Keratinocyte (primary cell): ENCODE data around the gene TMC5. TPM values are rescaled to one million over a fixed set of nuclear protein-coding genes. Genes with fewer than 3 reads are reported as not detected.

Experiments used
- DNase-seq: peaks from one replicate; pipeline ENCODE4 v3.0.0-alpha.2; 2011; ENCODE audit warnings: low read depth, missing footprints, low spot score
- FAIRE-seq: peaks from 2 replicates; lab custom pipeline; 2011; peaks lifted over from hg19 to GRCh38; lab: Jason Lieb, UNC
- H2AFZ ChIP-seq: 2 replicates; pipeline ENCODE4 v1.6.0; 2012; ENCODE audit warnings: low read length, control low read depth, inconsistent platforms; ENCODE audit not compliant: control insufficient read depth
- H3K27ac ChIP-seq: 2 replicates; pipeline ENCODE4 v1.5.1; 2011; ENCODE audit warnings: low read length; ENCODE audit not compliant: control insufficient read depth, insufficient read depth
- H3K27me3 ChIP-seq: 3 replicates; pipeline ENCODE4 v1.6.0; 2011; ENCODE audit warnings: low read length; ENCODE audit not compliant: control insufficient read depth, insufficient read depth; ENCODE audit errors: extremely low read depth
- H3K36me3 ChIP-seq, 2 experiments: 2 replicates in 1 of 2; 3 replicates in 1 of 2; pipeline ENCODE4 v1.5.1; 2011; ENCODE audit warnings: low read length in 2 of 2, mild to moderate bottlenecking in 1 of 2; ENCODE audit not compliant: control insufficient read depth in 2 of 2, insufficient read depth in 2 of 2; ENCODE audit errors: extremely low read depth in 1 of 2
- H3K4me1 ChIP-seq: 3 replicates; pipeline ENCODE4 v1.5.1; 2011; ENCODE audit warnings: low read length; ENCODE audit not compliant: control insufficient read depth, insufficient read depth; ENCODE audit errors: extremely low read depth
- H3K4me2 ChIP-seq: 3 replicates; pipeline ENCODE4 v1.6.0; 2011; ENCODE audit warnings: low read depth, low read length; ENCODE audit not compliant: control insufficient read depth, insufficient read depth; ENCODE audit errors: extremely low read depth
- H3K4me3 ChIP-seq, 3 experiments: fragments of 200-600 bp in 1 of 3; sonication (generic) in 1 of 3; 2 replicates in 2 of 3; 3 replicates in 1 of 3; pipeline ENCODE4 v1.5.1; 2011 to 2016; ENCODE audit warnings: low read length in 3 of 3, mild to moderate bottlenecking in 3 of 3, control low read depth in 2 of 3, inconsistent platforms in 1 of 3, low read depth in 1 of 3, mixed read lengths in 1 of 3, mixed run types in 1 of 3, moderate library complexity in 1 of 3; ENCODE audit not compliant: control insufficient read depth in 2 of 3, insufficient read depth in 2 of 3; ENCODE audit errors: extremely low read depth in 1 of 3
- H3K79me2 ChIP-seq: 2 replicates; pipeline ENCODE4 v1.6.0; 2012; ENCODE audit warnings: low read length; ENCODE audit not compliant: control insufficient read depth, insufficient read depth
- H3K9ac ChIP-seq: 3 replicates; pipeline ENCODE4 v1.6.0; 2011; ENCODE audit warnings: low read length; ENCODE audit not compliant: control insufficient read depth, insufficient read depth; ENCODE audit errors: extremely low read depth
- H3K9me1 ChIP-seq: 3 replicates; pipeline ENCODE4 v1.6.0; 2011; ENCODE audit warnings: low read length; ENCODE audit not compliant: control insufficient read depth, insufficient read depth; ENCODE audit errors: extremely low read depth
- H3K9me3 ChIP-seq: 2 replicates; pipeline ENCODE4 v1.5.1; 2012; ENCODE audit warnings: low read depth, low read length; ENCODE audit not compliant: control insufficient read depth
- H4K20me1 ChIP-seq: 3 replicates; pipeline ENCODE4 v1.6.0; 2011; ENCODE audit warnings: low read length; ENCODE audit not compliant: control insufficient read depth, insufficient read depth; ENCODE audit errors: extremely low read depth
- EZH2 ChIP-seq: IDR thresholded peaks from one replicate; pipeline ENCODE4 v1.6.1; 2012; ENCODE audit warnings: inconsistent platforms, mild to moderate bottlenecking, low read length, moderate library complexity
- dilution Hi-C: fragments of 300-500 bp; cut with MboI; formaldehyde crosslinking; loops from one replicate; pipeline ENCODE4 v1.7.0; 2020; ENCODE audit warnings: low sequenced_read_pairs; ENCODE audit not compliant: extremely low pct_ligation_motif_present
- polyA plus RNA-seq, 5 experiments: library from polyadenylated mRNA; depleted of rRNA in 3 of 5; stranded (reverse) in 3 of 5; stranded (forward) in 1 of 5; unstranded in 1 of 5; fragments of >200 nt; gene quantifications; 1 replicate in 1 of 5; 2 replicates in 3 of 5; 3 replicates in 1 of 5; pipeline versions ENCODE4 v1.2.1 to v1.2.3, GENCODE V29; 2011 to 2012; ENCODE audit warnings: missing spikeins in 2 of 5, low read depth in 1 of 5, low replicate concordance in 1 of 5
- TF ChIP-seq, protein P1 (sequence below), 3 experiments: IDR thresholded peaks in 1 of 3; conservative IDR thresholded peaks in 1 of 3; optimal IDR thresholded peaks in 1 of 3; 2 replicates in 2 of 3; 3 replicates in 1 of 3; pipeline versions ENCODE3 to v1.5.1; 2011; ENCODE audit warnings: low read length in 3 of 3, mild to moderate bottlenecking in 3 of 3, moderate library complexity in 2 of 3, control low read depth in 1 of 3, inconsistent platforms in 1 of 3; ENCODE audit not compliant: insufficient read depth in 2 of 3; ENCODE audit errors: extremely low read depth in 1 of 3

TMC5 gene
- polyA plus RNA-seq, 1 donor (not counting 4 experiments of a cell fraction or from before 2014, with no cell fraction given): 0.18 TPM

DNA sequence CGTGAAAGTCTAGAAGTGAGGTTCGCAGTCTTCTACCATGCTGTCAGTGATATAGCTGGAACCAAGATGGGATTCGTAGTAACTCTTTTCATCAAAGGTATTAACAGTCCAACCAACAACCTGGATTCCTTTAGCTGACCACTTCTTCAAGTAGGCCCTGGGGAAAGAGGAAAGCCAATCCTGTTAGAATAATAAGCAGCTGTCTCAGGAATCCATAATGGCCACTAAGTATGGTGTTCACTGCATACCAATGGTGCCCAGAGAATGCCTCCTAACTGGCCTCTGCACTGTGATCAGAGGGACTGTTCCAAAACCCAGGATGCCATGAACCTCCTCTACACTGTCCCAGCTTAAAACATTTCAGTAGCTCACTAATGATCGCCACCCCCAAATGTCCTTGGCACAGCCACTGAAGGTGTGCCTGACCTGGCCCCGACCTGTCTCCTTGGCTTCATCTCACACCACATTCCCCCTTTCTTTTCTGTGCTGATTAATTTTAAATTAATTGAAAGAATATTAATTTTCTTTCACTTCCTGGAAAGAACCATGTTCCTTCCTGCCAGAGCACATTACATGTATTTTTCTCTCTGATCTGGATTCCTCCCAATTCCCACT, 85.9 kb downstream of the TMC5 start:
- FAIRE-seq: no peak
- peaks cover 4% of the 10 kb centered on the region for H4K20me1 ChIP-seq
- H3K4me2 ChIP-seq: no peak overlapping the region
- no peak overlapping the region for H3K4me3 ChIP-seq
- H3K79me2 ChIP-seq: no peaks in the 10 kb centered on the region
- no peaks in the 10 kb centered on the region for H3K27me3 ChIP-seq
- no peaks in the 10 kb centered on the region for H3K9me1 ChIP-seq
- TF ChIP-seq EZH2: no peak
- TF ChIP-seq, protein P1, sequence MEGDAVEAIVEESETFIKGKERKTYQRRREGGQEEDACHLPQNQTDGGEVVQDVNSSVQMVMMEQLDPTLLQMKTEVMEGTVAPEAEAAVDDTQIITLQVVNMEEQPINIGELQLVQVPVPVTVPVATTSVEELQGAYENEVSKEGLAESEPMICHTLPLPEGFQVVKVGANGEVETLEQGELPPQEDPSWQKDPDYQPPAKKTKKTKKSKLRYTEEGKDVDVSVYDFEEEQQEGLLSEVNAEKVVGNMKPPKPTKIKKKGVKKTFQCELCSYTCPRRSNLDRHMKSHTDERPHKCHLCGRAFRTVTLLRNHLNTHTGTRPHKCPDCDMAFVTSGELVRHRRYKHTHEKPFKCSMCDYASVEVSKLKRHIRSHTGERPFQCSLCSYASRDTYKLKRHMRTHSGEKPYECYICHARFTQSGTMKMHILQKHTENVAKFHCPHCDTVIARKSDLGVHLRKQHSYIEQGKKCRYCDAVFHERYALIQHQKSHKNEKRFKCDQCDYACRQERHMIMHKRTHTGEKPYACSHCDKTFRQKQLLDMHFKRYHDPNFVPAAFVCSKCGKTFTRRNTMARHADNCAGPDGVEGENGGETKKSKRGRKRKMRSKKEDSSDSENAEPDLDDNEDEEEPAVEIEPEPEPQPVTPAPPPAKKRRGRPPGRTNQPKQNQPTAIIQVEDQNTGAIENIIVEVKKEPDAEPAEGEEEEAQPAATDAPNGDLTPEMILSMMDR (optimal IDR thresholded peaks at IDR 0.05 in 1 of 3, IDR thresholded peaks at IDR 0.05 in 1 of 3, conservative IDR thresholded peaks at IDR 0.05 in 1 of 3; ENCODE audit: extremely low read depth in 1 of 3, insufficient read depth in 2 of 3, low read length in 3 of 3): no peak
- H3K4me1 ChIP-seq: peaks cover 6% of the 10 kb centered on the region
- dilution Hi-C loops: loop anchor here (25.0 kb wide), 1 partner anchor 91 kb away; the partner anchor contains the start of gene TMC5
- no peak overlapping the region for H3K9ac ChIP-seq
- no peak overlapping the region for H3K27ac ChIP-seq
- no peak for DNase-seq
- H3K36me3 ChIP-seq: peaks cover 17 to 20% of the 10 kb centered on the region in 2 experiments
- no peak overlapping the region for H2AFZ ChIP-seq
- no peaks in the 10 kb centered on the region for H3K9me3 ChIP-seq

DNA sequence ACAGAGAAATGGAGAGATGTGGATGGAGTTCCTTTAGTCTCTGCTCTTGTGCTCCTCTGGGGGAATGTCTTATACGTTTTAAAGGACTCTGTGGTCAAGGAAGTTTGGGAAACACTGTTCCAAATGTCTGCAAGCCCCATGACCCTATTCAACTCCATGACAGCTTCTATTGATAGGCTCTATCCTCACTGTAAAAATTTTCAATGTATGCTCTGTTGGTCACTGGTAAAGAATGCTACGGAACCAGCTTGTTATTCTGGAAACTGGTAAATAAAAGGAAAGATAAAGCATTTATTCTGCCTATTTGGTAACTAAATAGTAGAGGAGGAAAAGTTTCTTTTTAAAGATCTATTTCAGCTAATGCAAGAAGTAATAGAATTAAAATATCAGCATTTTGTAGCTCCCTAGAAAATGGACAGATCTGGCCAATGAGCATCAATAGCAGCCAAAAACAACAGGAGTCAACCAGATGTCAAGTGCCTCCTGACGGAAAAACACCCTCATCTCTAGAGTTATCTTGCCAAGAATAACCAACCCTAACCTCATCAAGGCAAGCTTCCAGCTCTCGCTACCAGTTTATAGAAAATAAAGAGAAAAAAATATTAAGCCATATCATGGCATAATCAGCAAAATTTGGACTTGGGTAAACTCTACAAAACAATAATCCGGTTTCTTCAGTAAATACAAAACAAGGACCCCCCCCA, 88.1 kb downstream of the TMC5 start:
- no peak overlapping the region for H3K27ac ChIP-seq
- no peaks in the 10 kb centered on the region for H3K4me1 ChIP-seq
- TF ChIP-seq, protein P1 (optimal IDR thresholded peaks at IDR 0.05 in 1 of 3, IDR thresholded peaks at IDR 0.05 in 1 of 3, conservative IDR thresholded peaks at IDR 0.05 in 1 of 3; ENCODE audit: extremely low read depth in 1 of 3, insufficient read depth in 2 of 3, low read length in 3 of 3): no peak
- TF ChIP-seq EZH2: no peak
- no peaks in the 10 kb centered on the region for H3K79me2 ChIP-seq
- no peak overlapping the region for H3K4me2 ChIP-seq
- H3K27me3 ChIP-seq: no peaks in the 10 kb centered on the region
- dilution Hi-C loops: loop anchor here (25.0 kb wide), 1 partner anchor 93 kb away; the partner anchor contains the start of gene TMC5
- H3K4me3 ChIP-seq: no peak overlapping the region
- H3K36me3 ChIP-seq: peaks cover 17 to 18% of the 10 kb centered on the region in 2 experiments
- H3K9me1 ChIP-seq: no peaks in the 10 kb centered on the region
- H2AFZ ChIP-seq: no peak overlapping the region
- FAIRE-seq: no peak
- no peaks in the 10 kb centered on the region for H3K9me3 ChIP-seq
- H3K9ac ChIP-seq: no peak overlapping the region
- peaks cover 4% of the 10 kb centered on the region for H4K20me1 ChIP-seq
- DNase-seq: no peak
